CD14-positive monocyte (primary cell): ENCODE results near the gene CALB2. TPM values are rescaled to one million over a fixed set of nuclear protein-coding genes. Genes with fewer than 3 reads are reported as not detected.
A peak's percentile ranks its signal among the peaks of the same experiment; 100 is the strongest.

Source experiments
- DNase-seq, 3 donors: peaks; one replicate each; pipeline ENCODE4 v3.0.0-alpha.2; 2011 to 2022
- H2AFZ ChIP-seq: 2 replicates; pipeline ENCODE4 v1.6.0; 2012; ENCODE audit warnings: mild to moderate bottlenecking, low read depth, low read length, inconsistent platforms; ENCODE audit not compliant: insufficient read depth, poor library complexity, severe bottlenecking
- H3K27ac ChIP-seq, 2 donors: 1 replicate in 1 of 2; 2 replicates in 1 of 2; pipeline ENCODE4 v1.5.1; 2012 to 2013; ENCODE audit warnings: low read length in 2 of 2, control low read depth in 1 of 2, inconsistent platforms in 1 of 2, low read depth in 1 of 2, mild to moderate bottlenecking in 1 of 2
- H3K27me3 ChIP-seq, 2 donors: one replicate each; pipeline versions ENCODE4 v1.6.0 to v1.6.1; 2011 to 2013; ENCODE audit warnings: low read length in 2 of 2; ENCODE audit not compliant: control insufficient read depth in 2 of 2, insufficient read depth in 2 of 2
- H3K36me3 ChIP-seq, 2 donors: replicated peaks in 1 of 2; 1 replicate in 1 of 2; 2 replicates in 1 of 2; pipeline versions ENCODE4 v1.5.1 to v1.6.1; 2012 to 2013; ENCODE audit warnings: low read length in 2 of 2, control low read depth in 1 of 2, inconsistent platforms in 1 of 2, mild to moderate bottlenecking in 1 of 2; ENCODE audit not compliant: insufficient read depth in 2 of 2, control insufficient read depth in 1 of 2
- H3K4me1 ChIP-seq, 2 donors: 1 replicate in 1 of 2; 2 replicates in 1 of 2; pipeline versions ENCODE4 v1.5.1 to v1.6.1; 2012 to 2013; ENCODE audit warnings: low read length in 2 of 2, control low read depth in 1 of 2, inconsistent platforms in 1 of 2, mild to moderate bottlenecking in 1 of 2, moderate library complexity in 1 of 2; ENCODE audit not compliant: insufficient read depth in 2 of 2, control insufficient read depth in 1 of 2
- H3K4me2 ChIP-seq: replicated peaks from 2 replicates; pipeline ENCODE3; 2012; ENCODE audit warnings: low read length, moderate library complexity, mild to moderate bottlenecking; ENCODE audit not compliant: poor library complexity, severe bottlenecking; ENCODE audit errors: extremely low read depth
- H3K4me3 ChIP-seq, 3 experiments: fragments of 200-600 bp in 1 of 3; sonication (generic) in 1 of 3; replicated peaks in 1 of 3; 1 replicate in 2 of 3; 2 replicates in 1 of 3; pipeline ENCODE4 v1.5.1; 2011 to 2013; ENCODE audit warnings: low read length in 3 of 3, mild to moderate bottlenecking in 3 of 3, control low read depth in 2 of 3, low read depth in 2 of 3, inconsistent platforms in 1 of 3, moderate library complexity in 1 of 3
- H3K79me2 ChIP-seq: 2 replicates; pipeline ENCODE4 v1.6.0; 2012; ENCODE audit warnings: mild to moderate bottlenecking, control low read depth, inconsistent platforms, low read length, moderate library complexity; ENCODE audit not compliant: insufficient read depth
- H3K9ac ChIP-seq: 2 replicates; pipeline ENCODE4 v1.6.0; 2017; ENCODE audit warnings: low read length, mild to moderate bottlenecking; ENCODE audit not compliant: insufficient read depth, poor library complexity, severe bottlenecking
- H3K9me3 ChIP-seq, 2 donors: replicated peaks in 1 of 2; 1 replicate in 1 of 2; 2 replicates in 1 of 2; pipeline versions ENCODE4 v1.5.1 to v1.6.1; 2012 to 2013; ENCODE audit warnings: low read length in 2 of 2, control low read depth in 1 of 2; ENCODE audit not compliant: control insufficient read depth in 1 of 2, insufficient read depth in 1 of 2
- H4K20me1 ChIP-seq: 2 replicates; pipeline ENCODE4 v1.6.0; 2012; ENCODE audit warnings: mild to moderate bottlenecking, low read length, control low read depth, moderate library complexity; ENCODE audit not compliant: insufficient read depth
- H3K27ac Mint-ChIP-seq, 7 donors: one replicate each; pipeline ENCODE4 v1.8.0; 2020; ENCODE audit warnings: mild to moderate bottlenecking in 7 of 7, mixed read lengths in 7 of 7, moderate library complexity in 6 of 7, inconsistent platforms in 2 of 7
- H3K27me3 Mint-ChIP-seq, 3 donors: one replicate each; pipeline ENCODE4 v1.8.0; 2021 to 2022; ENCODE audit warnings: low read depth in 3 of 3, mild to moderate bottlenecking in 3 of 3, mixed read lengths in 3 of 3, moderate library complexity in 3 of 3, inconsistent platforms in 1 of 3
- H3K36me3 Mint-ChIP-seq, 2 donors: one replicate each; pipeline ENCODE4 v1.8.0; 2020; ENCODE audit warnings: mixed read lengths in 2 of 2, inconsistent platforms in 1 of 2, mild to moderate bottlenecking in 1 of 2
- H3K4me1 Mint-ChIP-seq: one replicate; pipeline ENCODE4 v1.8.0; 2020; ENCODE audit warnings: mild to moderate bottlenecking, mixed read lengths
- H3K4me3 Mint-ChIP-seq, 2 donors: one replicate each; pipeline ENCODE4 v1.8.0; 2020; ENCODE audit warnings: mild to moderate bottlenecking in 2 of 2, mixed read lengths in 2 of 2, moderate library complexity in 1 of 2
- H3K9me3 Mint-ChIP-seq, 7 donors: one replicate each; pipeline ENCODE4 v1.8.0; 2020 to 2022; ENCODE audit warnings: mixed read lengths in 7 of 7, mild to moderate bottlenecking in 6 of 7, moderate library complexity in 6 of 7, inconsistent platforms in 2 of 7
- WGBS: methylation state at CpG from one replicate; pipeline ENCODE4 v1.1.5; 2013; ENCODE audit warnings: missing lambda C conversion rate; ENCODE audit not compliant: insufficient coverage; 5-methylcytosine and 5-hydroxymethylcytosine counted together
- intact Hi-C, 2 donors: fragments of 100-400 bp; cut with micrococcal nuclease; formaldehyde crosslinking; loops; one replicate each; pipeline versions ENCODE4 v1.15.0 to v1.15.1; 2023
- polyA plus RNA-seq, 3 donors: library from polyadenylated mRNA; depleted of rRNA in 1 of 3; unstranded in 2 of 3; stranded (reverse) in 1 of 3; fragments of 300-500 nt in 2 of 3; fragments of >200 nt in 1 of 3; fragmentation: Illumina TruSeq in 2 of 3; gene quantifications; 1 replicate in 2 of 3; 2 replicates in 1 of 3; pipeline ENCODE4 v1.2.3, GENCODE V29; 2012 to 2021
- TF ChIP-seq, protein P1 (sequence below): fragments of 200-600 bp; IDR thresholded peaks from one replicate; pipeline ENCODE4 v1.8.0; 2022; ENCODE audit warnings: antibody characterized with exemption, mild to moderate bottlenecking

CALB2 gene
- polyA plus RNA-seq, 3 donors: not detected

- no peak overlapping the region for H3K4me2 ChIP-seq
- H3K4me1 Mint-ChIP-seq: no peaks in the 10 kb centered on the region
- no peaks in the 10 kb centered on the region for H3K4me1 ChIP-seq
- DNase-seq: no peak
- H3K4me3 ChIP-seq: no peak overlapping the region
- H3K27me3 Mint-ChIP-seq: peaks cover 34 to 42% (median 39%) of the 10 kb centered on the region in 3 donors
- H3K4me3 Mint-ChIP-seq: peak overlapping the region in 1 of 2 donors; percentile 36
- no peak overlapping the region for H2AFZ ChIP-seq
- no peaks in the 10 kb centered on the region for H3K36me3 Mint-ChIP-seq
- peaks cover 17 to 27% of the 10 kb centered on the region in 2 donors for H3K27me3 ChIP-seq
- TF ChIP-seq, protein P1, sequence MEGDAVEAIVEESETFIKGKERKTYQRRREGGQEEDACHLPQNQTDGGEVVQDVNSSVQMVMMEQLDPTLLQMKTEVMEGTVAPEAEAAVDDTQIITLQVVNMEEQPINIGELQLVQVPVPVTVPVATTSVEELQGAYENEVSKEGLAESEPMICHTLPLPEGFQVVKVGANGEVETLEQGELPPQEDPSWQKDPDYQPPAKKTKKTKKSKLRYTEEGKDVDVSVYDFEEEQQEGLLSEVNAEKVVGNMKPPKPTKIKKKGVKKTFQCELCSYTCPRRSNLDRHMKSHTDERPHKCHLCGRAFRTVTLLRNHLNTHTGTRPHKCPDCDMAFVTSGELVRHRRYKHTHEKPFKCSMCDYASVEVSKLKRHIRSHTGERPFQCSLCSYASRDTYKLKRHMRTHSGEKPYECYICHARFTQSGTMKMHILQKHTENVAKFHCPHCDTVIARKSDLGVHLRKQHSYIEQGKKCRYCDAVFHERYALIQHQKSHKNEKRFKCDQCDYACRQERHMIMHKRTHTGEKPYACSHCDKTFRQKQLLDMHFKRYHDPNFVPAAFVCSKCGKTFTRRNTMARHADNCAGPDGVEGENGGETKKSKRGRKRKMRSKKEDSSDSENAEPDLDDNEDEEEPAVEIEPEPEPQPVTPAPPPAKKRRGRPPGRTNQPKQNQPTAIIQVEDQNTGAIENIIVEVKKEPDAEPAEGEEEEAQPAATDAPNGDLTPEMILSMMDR: no peak
- intact Hi-C loops: no loop called here
- no peaks in the 10 kb centered on the region for H4K20me1 ChIP-seq
- no peaks in the 10 kb centered on the region for H3K79me2 ChIP-seq
- H3K27ac Mint-ChIP-seq: no peak overlapping the region
- no peaks in the 10 kb centered on the region for H3K36me3 ChIP-seq
- peaks cover 0 to 14% (median 10%) of the 10 kb centered on the region in 7 donors for H3K9me3 Mint-ChIP-seq
- H3K9me3 ChIP-seq: no peaks in the 10 kb centered on the region
- no peak overlapping the region for H3K9ac ChIP-seq
- WGBS: 65% methylated on average over 3 of the region's 6 CpGs
- no peak overlapping the region for H3K27ac ChIP-seq
These were observed 66.1 kb downstream of the CALB2 start for GRCh38 chr16:71424626-71425025.

GRCh38 chr16:71425746-71426068, 67.2 kb downstream of the CALB2 start:
- intact Hi-C loops: no loop called here
- no peaks in the 10 kb centered on the region for H3K36me3 Mint-ChIP-seq
- Histone ChIP-seq H4K20me1 (no peaks in the 10 kb centered on the region), H3K27me3 (peaks cover 17 to 27% of the 10 kb centered on the region in 2 donors), H3K4me1 (no peaks in the 10 kb centered on the region), H3K27ac (no peak overlapping the region), H2AFZ (no peak overlapping the region), H3K9me3 (no peaks in the 10 kb centered on the region), H3K4me3 (no peak overlapping the region), H3K9ac (no peak overlapping the region), H3K79me2 (no peaks in the 10 kb centered on the region), H3K4me2 (no peak overlapping the region), H3K36me3 (no peaks in the 10 kb centered on the region)
- no peak overlapping the region for H3K27ac Mint-ChIP-seq
- 21% methylated on average over 18 of the region's 18 CpGs for WGBS
- no peak for DNase-seq
- peaks cover 0 to 15% (median 10%) of the 10 kb centered on the region in 7 donors for H3K9me3 Mint-ChIP-seq
- no peaks in the 10 kb centered on the region for H3K4me1 Mint-ChIP-seq
- TF ChIP-seq, protein P1: no peak
- peaks cover 35 to 42% (median 38%) of the 10 kb centered on the region in 3 donors for H3K27me3 Mint-ChIP-seq
- peak overlapping the region in 1 of 2 donors; percentile 59 for H3K4me3 Mint-ChIP-seq
